SKM-1 (cell line): ENCODE data around the gene CELSR1.

Experiments used
- DNase-seq: peaks from one replicate; lab custom pipeline; 2025; ENCODE audit not compliant: unreplicated experiment; lab: John Stamatoyannopoulos, UW

The CELSR1 gene

GRCh38 chr22:46382524-46382923, 154.9 kb downstream of the CELSR1 start:
- DNase-seq = no peak

GRCh38 chr22:46381731-46382130, 155.7 kb downstream of the CELSR1 start:
- no peak for DNase-seq

- DNase-seq = no peak
Measured at GRCh38 chr22:46381142-46381541, 156.3 kb downstream of the CELSR1 start.

DNA sequence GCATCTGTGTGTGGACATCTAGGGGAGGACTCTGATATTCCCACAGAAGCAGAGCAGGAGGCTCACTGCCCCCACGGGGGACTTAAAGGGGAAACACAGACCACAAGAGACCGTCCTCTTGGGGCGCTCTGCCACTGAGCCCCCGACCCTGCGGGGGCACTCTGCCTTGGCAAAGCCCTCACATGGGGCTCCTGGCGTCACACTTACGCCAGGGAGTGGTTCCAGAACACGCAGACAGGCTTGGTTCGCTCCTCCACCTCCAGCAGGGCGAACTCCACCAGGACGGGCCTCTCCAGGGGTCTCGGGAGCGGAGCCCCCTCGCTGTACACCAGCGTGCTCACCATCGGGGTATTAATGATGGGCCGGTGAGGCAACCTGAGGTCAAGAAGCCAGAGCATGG, 156.8 kb downstream of the CELSR1 start:
- no peak for DNase-seq

DNA sequence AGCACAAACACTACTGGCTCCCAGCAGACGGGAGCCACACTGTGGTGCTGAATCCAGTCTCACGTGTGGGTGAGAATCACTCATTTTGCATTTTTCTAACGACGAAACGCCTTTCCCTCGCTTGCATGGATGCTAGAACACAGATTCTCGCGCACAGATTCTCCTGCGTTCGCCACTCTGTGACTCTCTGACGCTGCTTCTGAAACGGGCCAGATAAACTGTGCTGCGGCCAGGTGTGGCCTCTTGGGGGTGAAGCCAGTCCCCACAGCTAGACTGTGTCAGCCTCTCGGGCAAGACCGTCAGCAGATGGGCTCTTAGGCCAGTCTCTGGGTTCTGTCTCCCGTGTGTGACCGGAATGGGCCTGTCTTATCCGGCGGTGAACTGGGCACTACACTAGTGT, 157.4 kb downstream of the CELSR1 start:
- no peak for DNase-seq

- DNase-seq = no peak
Measured at GRCh38 chr22:46379066-46379930, 158.1 kb downstream of the CELSR1 start.

DNA sequence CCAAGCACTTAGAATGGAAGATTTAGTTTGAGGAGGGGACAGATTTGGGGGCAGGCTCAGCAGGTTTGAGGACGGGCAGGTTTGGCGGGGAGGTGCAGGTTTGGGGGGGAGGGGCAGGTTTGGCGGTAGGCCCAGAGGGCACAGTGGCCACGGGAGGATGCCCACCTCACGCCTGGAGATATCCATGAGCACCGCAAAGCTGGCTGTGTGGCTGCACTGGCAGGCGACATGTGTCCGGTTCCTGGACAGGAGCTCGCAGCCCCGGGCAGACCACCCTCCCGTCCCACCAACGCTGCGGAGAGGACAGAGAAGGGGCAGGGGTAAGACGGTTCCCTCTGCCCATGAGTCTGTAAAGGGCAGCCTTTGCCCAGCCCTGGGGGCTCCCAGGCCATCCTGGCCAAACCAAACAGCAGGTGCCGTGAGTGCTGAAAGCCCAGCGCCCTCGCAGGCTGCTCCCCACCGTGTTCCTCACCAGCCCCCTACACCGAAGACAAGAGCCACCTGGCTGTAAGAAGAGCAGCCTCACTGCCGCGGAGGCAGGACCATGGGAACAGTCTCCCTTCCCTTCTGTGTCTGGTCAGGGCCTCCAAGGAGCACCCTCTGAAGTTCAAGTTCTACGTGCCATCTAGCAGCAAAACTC, 158.9 kb downstream of the CELSR1 start:
- DNase-seq = no peak

DNA sequence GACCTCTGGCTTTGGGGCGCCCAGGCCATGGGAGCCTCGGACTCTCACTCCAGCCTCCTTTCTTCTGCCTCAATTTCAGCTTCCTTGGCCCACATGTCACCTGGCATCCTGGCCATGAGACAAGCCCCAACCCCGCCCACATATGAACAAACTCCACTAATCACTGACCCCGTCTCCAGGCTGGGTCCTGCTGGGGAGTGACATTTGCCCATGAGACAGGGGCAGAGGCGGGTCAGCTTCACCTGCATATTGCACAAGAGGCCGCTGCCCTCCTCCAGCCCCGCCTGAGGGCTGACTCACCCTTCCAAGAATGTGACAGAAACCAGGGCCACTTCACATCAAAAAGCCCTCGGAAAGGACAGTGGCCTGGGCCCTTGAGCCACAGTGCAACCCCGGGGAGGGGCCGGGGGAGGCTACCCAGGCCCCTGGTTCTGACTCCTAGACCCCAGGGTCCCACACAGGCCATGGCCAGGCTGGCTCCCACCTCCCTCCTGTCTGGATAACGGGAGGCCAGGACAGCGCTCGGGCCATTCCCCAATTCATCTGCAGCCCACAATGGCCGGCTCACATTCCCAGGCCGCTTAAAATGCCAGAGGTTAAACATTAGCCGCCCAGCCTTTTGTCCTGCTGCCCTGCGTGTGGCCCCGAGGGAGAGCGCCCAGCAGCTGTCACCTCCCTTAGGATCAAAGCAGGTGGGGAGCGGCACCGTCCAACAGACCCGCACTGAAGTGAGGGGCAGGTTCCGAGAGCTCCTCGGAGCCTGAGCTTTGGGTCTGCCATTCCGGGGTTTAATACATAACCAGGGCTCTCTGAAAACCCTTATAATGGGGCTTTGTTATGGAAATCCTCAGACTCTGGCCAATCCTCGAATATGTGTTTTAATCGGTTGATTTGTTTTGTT, 159.6 kb downstream of the CELSR1 start:
- DNase-seq = no peak

GRCh38 chr22:46376908-46377524, 160.4 kb downstream of the CELSR1 start:
- no peak for DNase-seq

DNA sequence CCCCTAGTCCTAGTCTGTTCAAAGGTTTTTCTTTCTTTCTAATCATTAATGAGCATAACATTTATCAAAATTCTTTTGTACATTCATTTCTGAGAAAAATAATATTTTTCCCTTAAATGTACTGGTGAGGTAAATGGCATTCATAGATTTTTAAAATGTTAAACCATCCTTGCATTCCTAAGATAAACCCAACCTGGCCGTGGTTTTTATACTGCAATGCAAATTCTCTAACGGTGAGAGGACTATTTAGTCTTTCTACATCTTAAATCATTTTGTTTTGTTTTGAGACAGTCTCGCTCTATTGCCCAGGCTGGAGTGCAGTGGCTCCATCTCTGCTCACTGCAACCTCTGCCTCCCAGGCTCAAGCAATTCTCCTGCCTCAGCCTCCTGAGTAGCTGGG, 161.3 kb downstream of the CELSR1 start:
- no peak for DNase-seq

GRCh38 chr22:46374663-46375474, 162.6 kb downstream of the CELSR1 start:
- DNase-seq = no peak

GRCh38 chr22:46373921-46374662, 163.3 kb downstream of the CELSR1 start:
- no peak for DNase-seq

DNA sequence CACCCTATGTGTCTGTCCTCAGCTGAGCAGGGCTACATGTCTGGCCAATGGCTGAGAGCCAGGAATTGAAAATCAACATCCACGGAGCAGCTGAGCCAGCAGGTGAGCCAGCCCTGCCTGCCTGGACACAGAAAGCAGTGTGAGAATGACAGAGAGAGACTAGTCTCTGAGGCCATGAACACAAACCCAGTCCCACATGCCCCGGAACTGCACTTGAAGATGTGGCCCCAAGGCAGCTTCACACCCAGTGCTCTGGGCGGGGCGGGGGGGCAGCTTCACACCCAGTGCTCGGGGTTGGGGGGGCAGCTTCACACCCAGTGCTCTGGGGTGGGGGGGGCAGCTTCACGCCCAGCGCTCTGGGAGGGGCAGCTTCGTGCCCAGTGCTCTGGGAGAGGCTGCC, 164.3 kb downstream of the CELSR1 start:
- no peak for DNase-seq

DNA sequence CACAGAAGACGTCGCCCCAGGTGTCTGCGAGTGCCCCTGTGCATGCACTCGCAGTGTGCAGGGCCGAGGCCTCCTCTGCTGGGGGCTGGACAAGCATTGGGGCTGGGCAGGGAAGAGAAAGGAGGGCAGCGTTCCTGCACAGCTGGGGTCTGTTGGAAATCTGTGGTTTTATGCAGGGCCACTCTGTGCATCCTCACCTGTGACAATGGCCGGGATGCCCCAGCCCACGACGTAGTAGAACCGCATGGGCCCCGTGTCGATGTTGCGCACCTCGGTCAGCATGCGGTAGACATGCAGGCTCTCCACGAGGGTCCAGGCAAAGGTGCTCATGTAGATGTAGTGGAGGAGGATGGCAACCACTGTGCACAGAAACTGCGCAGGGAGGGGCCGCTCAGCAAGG, 164.7 kb downstream of the CELSR1 start:
- DNase-seq = no peak

GRCh38 chr22:46371623-46372226, 165.7 kb downstream of the CELSR1 start:
- DNase-seq = no peak

GRCh38 chr22:46370584-46371291, 166.7 kb downstream of the CELSR1 start:
- DNase-seq = no peak

DNA sequence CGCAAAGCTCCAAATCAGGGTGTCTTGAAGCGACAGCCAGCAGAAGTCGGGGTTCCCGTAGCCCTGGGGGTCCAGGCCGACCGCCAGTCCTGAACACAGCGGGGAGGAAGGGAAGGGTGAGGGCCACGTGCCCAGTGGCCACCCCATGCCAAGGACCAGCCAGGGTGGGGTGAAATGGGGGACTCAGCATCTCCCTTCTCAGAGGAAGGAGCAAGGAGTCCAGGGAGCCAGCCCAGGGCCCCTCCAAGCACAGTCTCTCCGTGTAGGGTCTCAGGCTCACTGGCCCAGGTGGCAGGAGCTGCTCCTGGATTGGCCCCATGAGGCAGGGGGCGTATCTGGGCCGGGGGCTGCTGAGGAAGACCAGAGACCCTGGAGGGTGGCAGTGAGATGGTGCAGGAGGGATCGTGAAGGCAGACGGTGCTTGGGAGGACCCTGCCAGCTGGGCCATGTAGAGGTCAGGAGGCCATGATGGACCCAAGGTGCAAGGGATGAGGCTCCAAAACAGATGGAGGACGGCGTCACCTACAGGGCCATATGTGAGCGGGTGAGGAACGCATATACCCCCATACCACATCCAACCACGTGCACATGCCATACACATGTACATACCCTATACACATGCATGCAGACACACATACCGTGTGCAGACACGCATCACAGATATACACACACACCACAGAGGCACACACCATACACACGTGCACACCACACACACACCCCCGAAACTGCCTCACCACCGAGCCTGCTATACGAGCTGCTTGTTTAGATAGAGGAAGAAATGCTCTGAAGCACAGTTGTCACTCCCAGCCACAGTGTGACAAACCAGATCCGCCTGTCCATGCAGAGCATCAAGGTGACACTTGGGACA, 167.5 kb downstream of the CELSR1 start:
- no peak for DNase-seq
